Measurements from ENCODE around the gene TEX44. TPM values are rescaled to one million over a fixed set of nuclear protein-coding genes. Genes with fewer than 3 reads are reported as not detected.
"Not testable (repeated sequence)": the region's sequence is repeated elsewhere in the genome, so short reads cannot be mapped to it uniquely, and the experiment has no call there.

Gene TEX44
- total RNA-seq, 4 donors from 2014 or later = not detected

DNA sequence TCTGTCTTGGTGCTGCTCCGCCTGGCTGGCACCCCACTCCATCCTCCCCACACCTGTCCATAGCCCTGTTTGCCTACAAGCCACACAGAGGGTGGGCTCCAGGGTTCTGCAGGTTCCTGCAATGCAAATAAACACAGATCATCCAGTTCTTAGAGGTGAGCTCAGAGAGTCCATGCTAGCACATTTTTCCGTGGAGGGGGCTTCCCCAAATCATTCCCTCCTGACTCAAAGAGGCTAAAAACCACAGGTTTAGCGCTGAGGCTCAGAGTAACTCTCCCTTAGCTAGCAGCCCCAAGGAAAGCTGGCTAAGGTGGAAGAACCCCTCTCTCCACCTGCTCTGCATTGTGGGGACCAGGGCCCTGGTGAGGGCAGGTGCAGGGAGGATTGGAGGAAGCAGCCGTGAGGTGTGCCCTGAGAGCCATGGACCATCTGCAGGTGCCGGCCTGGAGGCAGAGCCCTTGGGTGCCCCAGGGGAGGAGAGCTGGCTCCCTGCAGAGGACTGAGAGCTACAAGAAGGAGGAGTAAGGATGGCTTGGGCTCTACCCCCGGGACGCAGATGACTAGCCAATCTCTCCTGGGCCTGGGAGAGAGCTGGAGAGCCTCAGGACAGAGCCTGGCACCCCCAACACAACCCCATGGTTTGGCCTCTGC lies 23.8 kb upstream of the TEX44 start:
- WGBS, 2 donors = 84 to 85% methylated on average over 7 of the region's 7 CpGs
- DNase-seq (ENCODE audit: low spot score in 2 of 2) = no peak
- no peak overlapping the region for H3K4me3 ChIP-seq (ENCODE audit: low read depth, poor library complexity, severe bottlenecking)
- TF ChIP-seq, protein P1, sequence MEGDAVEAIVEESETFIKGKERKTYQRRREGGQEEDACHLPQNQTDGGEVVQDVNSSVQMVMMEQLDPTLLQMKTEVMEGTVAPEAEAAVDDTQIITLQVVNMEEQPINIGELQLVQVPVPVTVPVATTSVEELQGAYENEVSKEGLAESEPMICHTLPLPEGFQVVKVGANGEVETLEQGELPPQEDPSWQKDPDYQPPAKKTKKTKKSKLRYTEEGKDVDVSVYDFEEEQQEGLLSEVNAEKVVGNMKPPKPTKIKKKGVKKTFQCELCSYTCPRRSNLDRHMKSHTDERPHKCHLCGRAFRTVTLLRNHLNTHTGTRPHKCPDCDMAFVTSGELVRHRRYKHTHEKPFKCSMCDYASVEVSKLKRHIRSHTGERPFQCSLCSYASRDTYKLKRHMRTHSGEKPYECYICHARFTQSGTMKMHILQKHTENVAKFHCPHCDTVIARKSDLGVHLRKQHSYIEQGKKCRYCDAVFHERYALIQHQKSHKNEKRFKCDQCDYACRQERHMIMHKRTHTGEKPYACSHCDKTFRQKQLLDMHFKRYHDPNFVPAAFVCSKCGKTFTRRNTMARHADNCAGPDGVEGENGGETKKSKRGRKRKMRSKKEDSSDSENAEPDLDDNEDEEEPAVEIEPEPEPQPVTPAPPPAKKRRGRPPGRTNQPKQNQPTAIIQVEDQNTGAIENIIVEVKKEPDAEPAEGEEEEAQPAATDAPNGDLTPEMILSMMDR (IDR thresholded peaks at IDR 0.05) = no peak
- TF ChIP-seq POLR2A (IDR thresholded peaks at IDR 0.05) = no peak
- intact Hi-C loops (cut with DNase I; ENCODE audit: low total_unique reads) = no loop called here

DNA sequence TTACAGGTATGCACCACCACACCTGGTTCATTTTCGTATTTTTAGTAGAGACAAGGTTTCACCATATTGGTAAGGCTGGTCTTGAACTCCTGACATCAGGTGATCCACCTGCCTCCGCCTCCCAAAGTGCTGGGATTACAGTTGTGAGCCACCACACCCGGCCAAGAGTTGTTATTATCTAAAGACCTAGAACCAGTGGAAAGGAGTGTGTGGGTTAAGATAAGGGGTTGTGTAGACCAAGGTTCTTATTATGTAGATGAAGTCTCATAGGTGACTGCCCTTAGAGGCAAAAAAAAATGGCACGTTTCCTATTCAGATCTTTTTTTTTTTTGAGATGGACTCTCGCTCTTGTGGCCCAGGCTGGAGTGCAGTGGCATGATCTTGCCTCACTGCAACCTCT lies 21.7 kb upstream of the TEX44 start:
- 83 to 88% methylated on average over 5 of the region's 5 CpGs for WGBS, 2 donors
- DNase-seq (ENCODE audit: low spot score in 2 of 2); intact Hi-C loops (cut with DNase I; ENCODE audit: low total_unique reads); H3K4me3 ChIP-seq (ENCODE audit: low read depth, poor library complexity, severe bottlenecking): not testable (repeated sequence)

GRCh38 chr2:231571661-231572191 lies 20.9 kb upstream of the TEX44 start:
- TF ChIP-seq, protein P1 (IDR thresholded peaks at IDR 0.05) = no peak
- TF ChIP-seq POLR2A (IDR thresholded peaks at IDR 0.05) = no peak
- no peak for DNase-seq (ENCODE audit: low spot score in 2 of 2)
- intact Hi-C loops (cut with DNase I; ENCODE audit: low total_unique reads) = no loop called here
- H3K4me3 ChIP-seq (ENCODE audit: low read depth, poor library complexity, severe bottlenecking) = no peak overlapping the region
- WGBS, 2 donors = 36 to 56% methylated on average over 4 of the region's 4 CpGs

- H3K4me3 ChIP-seq (ENCODE audit: low read depth, poor library complexity, severe bottlenecking) = no peak overlapping the region
- intact Hi-C loops (cut with DNase I; ENCODE audit: low total_unique reads) = no loop called here
- TF ChIP-seq, protein P1 (IDR thresholded peaks at IDR 0.05) = no peak
- no peak for DNase-seq (ENCODE audit: low spot score in 2 of 2)
- WGBS, 2 donors = 77 to 94% methylated on average over 4 of the region's 4 CpGs
Measured at GRCh38 chr2:231573096-231573495, 19.6 kb upstream of the TEX44 start.

DNA sequence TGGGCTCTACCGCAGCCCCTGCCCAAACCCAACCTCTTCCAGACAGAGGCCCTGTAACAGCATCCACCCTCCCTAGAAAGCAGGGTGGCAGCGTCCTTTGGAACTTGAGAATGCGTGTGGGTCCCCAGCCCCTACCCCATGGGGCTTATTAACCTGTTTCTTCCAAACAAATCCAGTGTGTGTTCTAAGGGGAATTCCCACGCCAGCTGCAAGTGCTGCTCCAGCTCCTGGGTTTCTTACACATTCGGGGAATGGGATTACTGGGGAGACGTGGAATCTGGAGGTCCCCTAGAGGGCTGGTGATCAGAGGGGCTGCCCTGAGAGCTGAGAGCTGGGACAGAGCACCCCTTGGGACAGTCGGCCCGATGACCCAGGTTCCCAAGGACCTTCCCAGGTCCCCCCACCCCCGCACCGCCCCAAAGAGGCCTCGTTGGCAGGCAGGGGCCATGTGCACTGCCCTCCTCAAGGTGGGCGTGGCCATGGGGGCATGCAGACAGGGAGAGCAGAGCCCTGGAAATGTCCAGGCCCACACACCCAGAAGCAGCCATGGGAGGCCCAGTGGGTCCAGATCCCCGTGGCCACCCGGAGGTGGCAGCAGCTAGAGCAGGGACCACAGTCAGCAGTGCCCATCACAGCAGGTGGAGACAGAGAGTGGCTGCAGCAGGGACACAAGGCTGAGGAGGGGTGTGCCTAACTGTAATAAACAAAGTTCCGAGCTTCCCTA lies 18.8 kb upstream of the TEX44 start:
- H3K4me3 ChIP-seq (ENCODE audit: low read depth, poor library complexity, severe bottlenecking) = no peak overlapping the region
- whole genome bisulfite sequencing, 2 donors = 85 to 94% methylated on average over 7 to 15 of the region's 15 CpGs
- intact Hi-C loops (cut with DNase I; ENCODE audit: low total_unique reads) = no loop called here
- no peak for DNase-seq (ENCODE audit: low spot score in 2 of 2)
- TF ChIP-seq, protein P1 (IDR thresholded peaks at IDR 0.05) = no peak
- no peak for TF ChIP-seq POLR2A (IDR thresholded peaks at IDR 0.05)

DNA sequence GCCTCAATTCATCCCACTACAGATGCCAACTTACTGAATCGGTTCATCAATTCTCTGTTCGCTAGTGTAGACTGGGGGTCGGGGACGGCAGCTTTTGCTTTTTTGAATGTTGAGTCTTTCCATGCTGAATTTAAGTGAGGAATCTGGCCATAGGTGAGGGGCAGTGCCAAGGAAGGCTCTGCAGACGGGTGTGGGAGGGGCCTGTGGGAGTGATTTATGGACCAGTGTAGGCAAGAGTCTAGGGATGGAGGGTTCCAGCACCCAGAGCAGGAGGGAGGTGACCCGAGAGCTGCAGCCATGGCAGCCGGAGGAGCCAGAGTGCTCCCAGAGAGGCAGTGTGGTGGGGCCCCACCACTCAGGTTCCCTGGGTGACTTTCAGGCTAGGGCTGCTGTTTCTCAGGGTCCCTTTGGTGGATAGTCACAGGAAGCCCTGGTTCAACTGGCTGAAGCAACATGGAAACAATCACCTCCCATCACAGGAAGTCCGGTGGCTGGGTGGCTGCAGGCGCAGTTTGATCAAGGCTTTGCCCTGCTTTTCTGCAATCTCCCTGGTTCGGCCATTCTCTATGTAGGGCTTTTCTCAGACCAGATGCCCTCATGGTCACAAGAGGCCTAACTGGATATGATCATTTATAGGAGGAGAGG lies 16.9 kb upstream of the TEX44 start:
- no peak overlapping the region for H3K4me3 ChIP-seq (ENCODE audit: low read depth, poor library complexity, severe bottlenecking)
- DNase-seq (ENCODE audit: low spot score in 2 of 2) = no peak
- WGBS, 2 donors = 81 to 89% methylated on average over 10 of the region's 10 CpGs
- TF ChIP-seq, protein P1 (IDR thresholded peaks at IDR 0.05) = no peak
- TF ChIP-seq POLR2A (IDR thresholded peaks at IDR 0.05) = no peak
- intact Hi-C loops (cut with DNase I; ENCODE audit: low total_unique reads) = no loop called here

Data from lower leg skin (tissue), 4 donors.